GM12878 (cell line): ENCODE data around the gene USP9X. TPM values are rescaled to one million over a fixed set of nuclear protein-coding genes. Genes with fewer than 3 reads are reported as not detected.

Source experiments
- ATAC-seq: fragments of 200-7000 bp; cut with Tn5 transposase; 3 replicates; pipeline ENCODE4 v1.9.1; 2020; ENCODE audit warnings: mild to moderate bottlenecking, moderate library complexity
- BruUV-seq: library from RNA; stranded (reverse); fragments of 400-500 nt; replicated peaks from 2 replicates; lab custom pipeline; 2021; lab: Mats Ljungman, UMichigan
- CTCF ChIA-PET: fragments of 300-600 bp; sonication (Branson Sonifier 250); formaldehyde crosslinking; extraction: SDS; loops from one replicate; lab custom pipeline; 2021; ENCODE audit warnings: inconsistent platforms; lab: Yijun Ruan, JAX
- POLR2A ChIA-PET: fragments of 350-600 bp; formaldehyde crosslinking; extraction: SDS; loops from one replicate; lab custom pipeline; 2021; ENCODE audit warnings: inconsistent platforms; lab: Charles Lee
- RAD21 ChIA-PET: fragments of 300-600 bp; sonication (Branson Sonifier 250); formaldehyde crosslinking; loops from one replicate; lab custom pipeline; 2023; ENCODE audit warnings: antibody characterized with exemption; ENCODE audit not compliant: unreplicated experiment; lab: Charles Lee
- SMC1A ChIA-PET: fragments of 300-600 bp; sonication (Branson Sonifier 250); formaldehyde crosslinking; loops from one replicate; lab custom pipeline; 2023; ENCODE audit not compliant: unreplicated experiment, uncharacterized antibody; lab: Charles Lee
- DNase-seq: peaks from one replicate; pipeline ENCODE4 v3.0.0-alpha.2; 2011; ENCODE audit warnings: low read depth, low spot score
- FAIRE-seq: peaks from 3 replicates; lab custom pipeline; 2011; peaks lifted over from hg19 to GRCh38; lab: Jason Lieb, UNC
- H2AFZ ChIP-seq: 2 replicates; pipeline ENCODE4 v1.6.0; 2011; ENCODE audit warnings: low read depth, low read length, control low read depth; ENCODE audit not compliant: control insufficient read depth
- H3K27ac ChIP-seq: 2 replicates; pipeline ENCODE4 v1.5.1; 2011; ENCODE audit warnings: control low read depth; ENCODE audit not compliant: control insufficient read depth, insufficient read depth
- H3K27me3 ChIP-seq, 2 experiments: replicated peaks in 1 of 2; 2 replicates each; pipeline versions ENCODE4 v1.6.0 to v1.6.1; 2011; ENCODE audit warnings: low read length in 1 of 2; ENCODE audit not compliant: control insufficient read depth in 2 of 2, insufficient read depth in 2 of 2
- H3K36me3 ChIP-seq, 2 experiments: 2 replicates each; pipeline ENCODE4 v1.5.1; 2011; ENCODE audit warnings: low read length in 1 of 2; ENCODE audit not compliant: control insufficient read depth in 2 of 2, insufficient read depth in 2 of 2
- H3K4me1 ChIP-seq: 2 replicates; pipeline ENCODE4 v1.6.1; 2011; ENCODE audit warnings: mild to moderate bottlenecking, low read length, moderate library complexity, mixed read lengths; ENCODE audit not compliant: control insufficient read depth, insufficient read depth
- H3K4me2 ChIP-seq: 2 replicates; pipeline ENCODE4 v1.6.0; 2011; ENCODE audit warnings: control low read depth; ENCODE audit not compliant: control insufficient read depth, insufficient read depth
- H3K4me3 ChIP-seq: fragments of 200-600 bp; sonication (generic); 2 replicates; pipeline ENCODE4 v1.5.1; 2016
- H3K79me2 ChIP-seq: 2 replicates; pipeline ENCODE4 v1.6.0; 2011; ENCODE audit warnings: low read length; ENCODE audit not compliant: control insufficient read depth, insufficient read depth
- H3K9ac ChIP-seq: 2 replicates; pipeline ENCODE4 v1.8.0; 2011; ENCODE audit warnings: low read length, control low read depth, mixed read lengths; ENCODE audit not compliant: control insufficient read depth, insufficient read depth
- H3K9me3 ChIP-seq: replicated peaks from 3 replicates; pipeline ENCODE4 v1.5.1; 2011; ENCODE audit warnings: mild to moderate bottlenecking, low read length; ENCODE audit not compliant: control insufficient read depth, insufficient read depth
- H4K20me1 ChIP-seq: 2 replicates; pipeline ENCODE4 v1.6.0; 2011; ENCODE audit not compliant: control insufficient read depth, insufficient read depth
- CEBPZ ChIP-seq: fragments of 150-350 bp; IDR thresholded peaks from 2 replicates; pipeline ENCODE4 v1.6.1; 2016; ENCODE audit warnings: low read depth, low read length
- ETV6 ChIP-seq, 2 experiments: fragments of 450-650 bp in 1 of 2; IDR thresholded peaks in 1 of 2; conservative IDR thresholded peaks in 1 of 2; 2 replicates each; pipeline ENCODE4 v1.6.1; 2014; ENCODE audit warnings: antibody characterized with exemption in 1 of 2, borderline replicate concordance in 1 of 2, low read depth in 1 of 2, mild to moderate bottlenecking in 1 of 2, moderate library complexity in 1 of 2
- HSF1 ChIP-seq: fragments of 150-350 bp; IDR thresholded peaks from 2 replicates; pipeline ENCODE4 v1.6.1; 2014; ENCODE audit warnings: mild to moderate bottlenecking, low read depth, low read length
- NR2C2 ChIP-seq: IDR thresholded peaks from 2 replicates; pipeline ENCODE4 v1.6.1; 2011; ENCODE audit warnings: borderline replicate concordance, low read depth; ENCODE audit not compliant: control insufficient read depth, insufficient read length
- NRF1 ChIP-seq: conservative IDR thresholded peaks from 2 replicates; pipeline ENCODE4 v1.6.1; 2011; ENCODE audit warnings: mild to moderate bottlenecking, low read depth, low read length, improper control_type of control experiment
- PAX8 ChIP-seq: fragments of 450-650 bp; IDR thresholded peaks from 2 replicates; pipeline ENCODE4 v1.6.1; 2017; ENCODE audit warnings: mild to moderate bottlenecking, moderate library complexity
- YBX1 ChIP-seq: fragments of 450-650 bp; IDR thresholded peaks from 2 replicates; pipeline ENCODE4 v1.6.1; 2016; ENCODE audit warnings: antibody characterized with exemption
- ZNF24 ChIP-seq: fragments of 450-650 bp; IDR thresholded peaks from 2 replicates; pipeline ENCODE4 v1.6.1; 2017; ENCODE audit warnings: antibody characterized with exemption, mild to moderate bottlenecking
- WGBS: methylation state at CpG from one replicate; pipeline ENCODE4 v1.1.6; 2016; ENCODE audit warnings: low lambda C conversion rate; ENCODE audit not compliant: insufficient replicate concordance, insufficient coverage; ENCODE audit errors: missing lambda C conversion rate; 5-methylcytosine and 5-hydroxymethylcytosine counted together
- in situ Hi-C: fragments of 300-500 bp; cut with MboI; formaldehyde crosslinking; loops from 9 replicates; pipeline ENCODE4 v1.14.3; 2018; ENCODE audit warnings: mixed read lengths
- intact Hi-C: fragments of 100-400 bp; cut with micrococcal nuclease; formaldehyde crosslinking; loops from one replicate; pipeline ENCODE4 v1.14.2; 2022; ENCODE audit not compliant: unreplicated experiment
- polyA plus RNA-seq, 11 experiments: library from polyadenylated mRNA; depleted of rRNA in 4 of 11; unstranded in 6 of 11; stranded (reverse) in 5 of 11; fragments of >200 nt; fragmentation: Nextera tagmentation in 4 of 11; fragmentation: Illumina TruSeq in 1 of 11; extraction: Ambion mirVana in 4 of 11; extraction: Trizol in 1 of 11; gene quantifications; 1 replicate in 1 of 11; 2 replicates in 10 of 11; pipeline versions ENCODE4 v1.2.1 to v1.2.3, GENCODE V29; 2011 to 2016; ENCODE audit warnings: inconsistent platforms in 2 of 11, missing spikeins in 2 of 11, low read depth in 1 of 11
- total RNA-seq, 4 experiments: library from RNA; depleted of rRNA in 3 of 4; stranded (reverse); fragments of >200 nt in 3 of 4; fragmentation: Illumina TruSeq in 1 of 4; extraction: Trizol in 1 of 4; gene quantifications; 2 replicates each; pipeline versions ENCODE4 v1.2.1 to v1.2.3, GENCODE V29; 2013 to 2021

Gene USP9X
- total and polyA plus RNA-seq, 10 of the 15 experiments (the other 5 are each of a cell fraction or from before 2014, with no cell fraction given), result 9.3 to 61.6 (median 31.7) TPM

GRCh38 chrX:41189156-41189555, 103.9 kb downstream of the USP9X start:
- no TSS peak for BruUV-seq
- peaks cover 0 to 18% of the 10 kb centered on the region in 2 experiments; a peak in 3 of 4 replicates for H3K36me3 ChIP-seq
- ChIA-PET CTCF (interaction anchor here (0.6 to 1.0 kb wide), 3 partner anchors 9 to 18 kb away, joined by 3 to 8 read pairs (median 7); no protein-coding TSS in a partner anchor), SMC1A (interaction anchor here (1.1 to 1.2 kb wide), 2 partner anchors 9 to 22 kb away, joined by 4 to 6 read pairs; no protein-coding TSS in a partner anchor), RAD21 (no interaction called here), POLR2A (interaction anchor here (1.1 kb wide), 1 partner anchor 10 kb away, joined by 3 read pairs; no protein-coding TSS in a partner anchor)
- in situ Hi-C loops (no loop called here), intact Hi-C loops (no loop called here)
- WGBS, result 93% methylated on average over 1 of the region's 1 CpG
- DNase-seq, result no peak
- no peak for ATAC-seq
- H3K27me3 ChIP-seq, result no peaks in the 10 kb centered on the region
- H3K9ac ChIP-seq, result no peak overlapping the region
- no peak overlapping the region for H2AFZ ChIP-seq
- H4K20me1 ChIP-seq, result no peaks in the 10 kb centered on the region
- peaks cover 7% of the 10 kb centered on the region; the same call in 1 of the 2 replicates for H3K4me1 ChIP-seq
- no peaks in the 10 kb centered on the region for H3K9me3 ChIP-seq
- TF ChIP-seq ZNF24 (no peak), CEBPZ (no peak), NR2C2 (no peak), PAX8 (no peak), HSF1 (no peak), ETV6 (conservative IDR thresholded peaks at IDR 0.05 in 1 of 2, IDR thresholded peaks at IDR 0.05 in 1 of 2; ENCODE audit: borderline replicate concordance in 1 of 2, low read depth in 1 of 2) (no peak), NRF1 (no peak), YBX1 (no peak)
- FAIRE-seq, result no peak
- no peak overlapping the region for H3K27ac ChIP-seq
- no peak overlapping the region for H3K4me3 ChIP-seq
- H3K4me2 ChIP-seq, result no peak overlapping the region
- no peaks in the 10 kb centered on the region for H3K79me2 ChIP-seq
